Glutamatergic neuron (in vitro differentiated cells): ENCODE results near the gene DOCK6. TPM values are rescaled to one million over a fixed set of nuclear protein-coding genes. Genes with fewer than 3 reads are reported as not detected.

Experiments
- DNase-seq: peaks from one replicate; pipeline ENCODE4 v3.0.0; 2022
- H3K27ac Mint-ChIP-seq: one replicate; pipeline ENCODE4 v1.8.0; 2020; ENCODE audit warnings: mild to moderate bottlenecking, mixed read lengths, inconsistent platforms; ENCODE audit not compliant: unreplicated experiment
- H3K27me3 Mint-ChIP-seq: one replicate; pipeline ENCODE4 v1.8.0; 2020; ENCODE audit warnings: mild to moderate bottlenecking, moderate library complexity, mixed read lengths, inconsistent platforms; ENCODE audit not compliant: unreplicated experiment
- H3K36me3 Mint-ChIP-seq: one replicate; pipeline ENCODE4 v1.8.0; 2020; ENCODE audit warnings: mild to moderate bottlenecking, mixed read lengths, inconsistent platforms; ENCODE audit not compliant: unreplicated experiment
- H3K4me1 Mint-ChIP-seq: one replicate; pipeline ENCODE4 v1.8.0; 2020; ENCODE audit warnings: mild to moderate bottlenecking, low read depth, mixed read lengths, inconsistent platforms; ENCODE audit not compliant: unreplicated experiment
- H3K4me3 Mint-ChIP-seq: one replicate; pipeline ENCODE4 v1.8.0; 2020; ENCODE audit warnings: mild to moderate bottlenecking, mixed read lengths, inconsistent platforms; ENCODE audit not compliant: unreplicated experiment
- H3K9me3 Mint-ChIP-seq: one replicate; pipeline ENCODE4 v1.8.0; 2020; ENCODE audit warnings: mild to moderate bottlenecking, moderate library complexity, mixed read lengths, inconsistent platforms; ENCODE audit not compliant: unreplicated experiment
- CTCF ChIP-seq: fragments of 200-600 bp; sonication (generic); IDR thresholded peaks from one replicate; pipeline ENCODE4 v1.5.0; 2021; ENCODE audit not compliant: partially characterized antibody, unreplicated experiment
- total RNA-seq: library from RNA; stranded (reverse); fragmentation: NEBNext Ultra II Directional; extraction: Animal tissue kit (Norgen Biotek cat#: 25700); gene quantifications from one replicate; pipeline ENCODE4 v1.2.1, GENCODE V29; 2021; ENCODE audit not compliant: unreplicated experiment

Gene DOCK6
- total RNA-seq, 1 donor from 2014 or later, result 260 TPM

GRCh38 chr19:11177592-11177991 lies 84.7 kb downstream of the DOCK6 start:
- DNase-seq, result no peak
- TF ChIP-seq CTCF, result no peak
- no peaks in the 10 kb centered on the region for H3K36me3 Mint-ChIP-seq
- peaks cover 1% of the 10 kb centered on the region for H3K9me3 Mint-ChIP-seq
- H3K27ac Mint-ChIP-seq, result no peak overlapping the region
- H3K4me1 Mint-ChIP-seq, result no peaks in the 10 kb centered on the region
- H3K27me3 Mint-ChIP-seq, result peaks cover 3% of the 10 kb centered on the region
- no peak overlapping the region for H3K4me3 Mint-ChIP-seq

GRCh38 chr19:11176466-11177193 lies 85.7 kb downstream of the DOCK6 start:
- Mint-ChIP-seq H3K4me1 (no peaks in the 10 kb centered on the region), H3K36me3 (no peaks in the 10 kb centered on the region), H3K9me3 (peaks cover 1% of the 10 kb centered on the region), H3K4me3 (no peak overlapping the region), H3K27ac (no peak overlapping the region), H3K27me3 (peaks cover 3% of the 10 kb centered on the region)
- no peak for TF ChIP-seq CTCF
- no peak for DNase-seq

- H3K4me1 Mint-ChIP-seq, result no peaks in the 10 kb centered on the region
- no peak overlapping the region for H3K27ac Mint-ChIP-seq
- H3K9me3 Mint-ChIP-seq, result peaks cover 1% of the 10 kb centered on the region
- no peaks in the 10 kb centered on the region for H3K36me3 Mint-ChIP-seq
- no peak for DNase-seq
- H3K27me3 Mint-ChIP-seq, result peaks cover 2% of the 10 kb centered on the region
- no peak overlapping the region for H3K4me3 Mint-ChIP-seq
- no peak for TF ChIP-seq CTCF
These were observed 86.4 kb downstream of the DOCK6 start for GRCh38 chr19:11175920-11176319.

GRCh38 chr19:11174336-11174735 lies 88.0 kb downstream of the DOCK6 start:
- no peak for DNase-seq
- TF ChIP-seq CTCF, result no peak
- Mint-ChIP-seq H3K27ac (no peak overlapping the region), H3K27me3 (peaks cover 2% of the 10 kb centered on the region), H3K4me3 (no peak overlapping the region), H3K4me1 (no peaks in the 10 kb centered on the region), H3K9me3 (peaks cover 1% of the 10 kb centered on the region), H3K36me3 (no peaks in the 10 kb centered on the region)

- no peak for TF ChIP-seq CTCF
- no peak overlapping the region for H3K4me3 Mint-ChIP-seq
- peaks cover 1% of the 10 kb centered on the region for H3K9me3 Mint-ChIP-seq
- no peaks in the 10 kb centered on the region for H3K4me1 Mint-ChIP-seq
- no peak for DNase-seq
- peaks cover 2% of the 10 kb centered on the region for H3K27me3 Mint-ChIP-seq
- no peak overlapping the region for H3K27ac Mint-ChIP-seq
- H3K36me3 Mint-ChIP-seq, result no peaks in the 10 kb centered on the region
These were observed 88.7 kb downstream of the DOCK6 start for GRCh38 chr19:11173516-11174155.
